ENCODE results near the gene SLC44A1.

SLC44A1 gene

GRCh38 chr9:105396901-105397300 lies 152.4 kb downstream of the SLC44A1 start:
- no peak for DNase-seq

- no peak for DNase-seq
Measured at GRCh38 chr9:105399117-105399516, 154.7 kb downstream of the SLC44A1 start.

GRCh38 chr9:105401651-105402050 lies 157.2 kb downstream of the SLC44A1 start:
- no peak for DNase-seq

- DNase-seq = no peak
Measured at GRCh38 chr9:105403552-105404248, 159.2 kb downstream of the SLC44A1 start.

GRCh38 chr9:105405514-105406131 lies 161.2 kb downstream of the SLC44A1 start:
- peak; percentile 36 for DNase-seq

GRCh38 chr9:105406369-105406768 lies 161.9 kb downstream of the SLC44A1 start:
- DNase-seq = no peak

- DNase-seq = no peak
Measured at GRCh38 chr9:105413525-105413924, 169.1 kb downstream of the SLC44A1 start.

- DNase-seq = peak; percentile 54
Measured at GRCh38 chr9:105414947-105415661, 170.7 kb downstream of the SLC44A1 start.

- no peak for DNase-seq
Measured at GRCh38 chr9:105415662-105415980, 171.2 kb downstream of the SLC44A1 start.

- no peak for DNase-seq
Measured at GRCh38 chr9:105416840-105417239, 172.4 kb downstream of the SLC44A1 start.

- no peak for DNase-seq
Measured at GRCh38 chr9:105418588-105419500, 174.4 kb downstream of the SLC44A1 start.

- no peak for DNase-seq
Measured at GRCh38 chr9:105419816-105420597, 175.6 kb downstream of the SLC44A1 start.

GRCh38 chr9:105421154-105421553 lies 176.7 kb downstream of the SLC44A1 start:
- DNase-seq = no peak

- DNase-seq = no peak
Measured at GRCh38 chr9:105421864-105422263, 177.4 kb downstream of the SLC44A1 start.

GRCh38 chr9:105425816-105426433 lies 181.5 kb downstream of the SLC44A1 start:
- DNase-seq = no peak

GRCh38 chr9:105426657-105427056 lies 182.2 kb downstream of the SLC44A1 start:
- DNase-seq = no peak

- no peak for DNase-seq
Measured at GRCh38 chr9:105431424-105432246, 187.2 kb downstream of the SLC44A1 start.

- no peak for DNase-seq
Measured at GRCh38 chr9:105432247-105432842, 187.9 kb downstream of the SLC44A1 start.

GRCh38 chr9:105435453-105435852 lies 191.0 kb downstream of the SLC44A1 start:
- no peak for DNase-seq

- no peak for DNase-seq
Measured at GRCh38 chr9:105436783-105437182, 192.3 kb downstream of the SLC44A1 start.
